Fibroblast of skin of left biceps (primary cell): ENCODE data around the gene DHRS7B.

Experiments used
- DNase-seq, 2 experiments: peaks; one replicate each; pipeline ENCODE4 v3.0.0-alpha.2; 2013; ENCODE audit warnings: low read depth in 2 of 2

Gene DHRS7B

DNA sequence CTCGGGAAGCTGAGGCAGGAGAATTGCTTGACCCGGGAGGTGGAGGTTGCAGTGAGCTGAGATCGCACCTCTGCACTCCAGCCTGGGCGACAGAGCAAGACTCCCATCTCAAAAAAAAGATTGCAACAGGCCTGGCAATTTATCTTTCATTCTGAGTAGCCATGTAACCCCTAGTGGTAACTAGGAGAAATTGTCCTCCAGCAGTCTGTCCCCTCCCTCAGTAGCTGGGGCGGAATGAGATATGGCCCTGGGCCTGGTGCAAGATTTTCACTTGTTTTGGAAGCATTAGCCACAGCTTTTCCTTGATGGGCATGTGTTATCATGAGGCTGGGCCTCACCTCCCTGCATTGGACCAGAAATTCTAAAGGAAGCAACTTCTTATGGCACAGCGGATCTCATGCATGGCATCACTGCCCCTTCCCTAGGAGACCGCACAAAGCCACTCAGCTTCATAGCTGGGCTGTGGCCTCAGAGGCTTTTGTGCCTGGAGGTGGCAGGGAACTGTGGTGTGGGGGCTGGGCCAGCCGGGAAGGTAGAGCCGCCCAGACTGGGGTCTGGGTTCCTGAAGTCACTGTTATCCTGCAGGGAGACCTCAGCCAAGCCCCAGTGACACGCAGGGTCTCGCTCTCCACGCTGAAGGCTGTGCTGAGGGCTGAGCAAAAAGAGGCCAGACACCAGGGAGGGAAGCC, 113.1 kb downstream of the DHRS7B start:
- peak in 1 of 2 experiments; percentile 7 for DNase-seq

DNA sequence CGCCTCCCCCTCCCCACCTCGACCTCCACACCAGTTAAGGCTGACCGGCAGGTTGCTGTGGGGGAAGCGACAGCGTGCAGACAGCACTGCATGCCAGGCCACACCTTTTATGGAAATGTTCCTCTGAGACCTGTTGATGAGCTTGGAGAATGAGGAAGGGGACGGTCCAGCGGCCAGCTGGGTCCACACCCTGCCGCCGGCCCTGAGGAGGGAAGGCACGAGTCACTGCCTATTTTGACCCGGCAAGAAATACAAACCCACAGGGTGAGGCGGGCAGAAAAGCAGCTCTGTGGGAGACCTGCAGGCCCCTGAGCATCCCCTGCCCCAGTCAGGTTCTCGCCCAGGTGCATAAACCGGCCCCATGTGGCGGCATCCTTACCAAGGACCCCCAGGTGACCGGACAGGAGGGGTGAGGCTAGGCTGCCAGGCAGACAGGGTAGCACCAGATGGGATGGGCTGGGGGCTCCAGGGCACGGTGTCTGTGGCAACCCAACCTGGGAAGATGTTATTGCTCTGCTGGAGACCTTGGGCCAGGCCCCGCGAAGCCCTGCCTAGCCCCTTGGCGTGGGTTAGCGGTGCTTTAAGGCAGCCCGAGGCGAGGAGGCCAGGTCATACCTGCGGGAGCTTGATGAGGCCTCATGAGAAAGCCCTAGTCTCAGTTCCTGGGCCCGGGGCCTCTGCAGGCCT, 113.7 kb downstream of the DHRS7B start:
- no peak for DNase-seq
